ENCODE results near the gene TRAF3. TPM values are rescaled to one million over a fixed set of nuclear protein-coding genes. Genes with fewer than 3 reads are reported as not detected.

Gene TRAF3
- total RNA-seq, 1 donor from 2014 or later, result 35.3 TPM

- no peak for TF ChIP-seq CTCF (IDR thresholded peaks at IDR 0.05; ENCODE audit: insufficient read depth, low read length, severe bottlenecking)
- no peak for FAIRE-seq
- H3K36me3 ChIP-seq (ENCODE audit: control insufficient read depth, insufficient read depth, low read length), result no peaks in the 10 kb centered on the region
- no peak overlapping the region for H3K4me3 ChIP-seq (ENCODE audit: low read depth, low read length)
- no peak for DNase-seq (ENCODE audit: low read depth)
- no peaks in the 10 kb centered on the region for H3K27me3 ChIP-seq (ENCODE audit: control insufficient read depth, insufficient read depth, low read length)
Measured at GRCh38 chr14:102796661-102797190, 19.5 kb downstream of the TRAF3 start.

- TF ChIP-seq CTCF (IDR thresholded peaks at IDR 0.05; ENCODE audit: insufficient read depth, low read length, severe bottlenecking), result no peak
- FAIRE-seq (no peak), DNase-seq (ENCODE audit: low read depth) (no peak)
- no peaks in the 10 kb centered on the region for H3K36me3 ChIP-seq (ENCODE audit: control insufficient read depth, insufficient read depth, low read length)
- H3K4me3 ChIP-seq (ENCODE audit: low read depth, low read length), result no peak overlapping the region
- no peaks in the 10 kb centered on the region for H3K27me3 ChIP-seq (ENCODE audit: control insufficient read depth, insufficient read depth, low read length)
Measured at GRCh38 chr14:102798926-102799325, 21.7 kb downstream of the TRAF3 start.

GRCh38 chr14:102799684-102800562, 22.7 kb downstream of the TRAF3 start:
- DNase-seq (ENCODE audit: low read depth) (no peak), FAIRE-seq (no peak)
- no peak for TF ChIP-seq CTCF (IDR thresholded peaks at IDR 0.05; ENCODE audit: insufficient read depth, low read length, severe bottlenecking)
- Histone ChIP-seq H3K36me3 (ENCODE audit: control insufficient read depth, insufficient read depth, low read length) (no peaks in the 10 kb centered on the region), H3K27me3 (ENCODE audit: control insufficient read depth, insufficient read depth, low read length) (no peaks in the 10 kb centered on the region), H3K4me3 (ENCODE audit: low read depth, low read length) (no peak overlapping the region)

- TF ChIP-seq CTCF (IDR thresholded peaks at IDR 0.05; ENCODE audit: insufficient read depth, low read length, severe bottlenecking), result no peak
- Histone ChIP-seq H3K27me3 (ENCODE audit: control insufficient read depth, insufficient read depth, low read length) (no peaks in the 10 kb centered on the region), H3K36me3 (ENCODE audit: control insufficient read depth, insufficient read depth, low read length) (no peaks in the 10 kb centered on the region), H3K4me3 (ENCODE audit: low read depth, low read length) (no peak overlapping the region)
- DNase-seq (ENCODE audit: low read depth) (no peak), FAIRE-seq (no peak)
Measured at GRCh38 chr14:102802834-102803523, 25.7 kb downstream of the TRAF3 start.

GRCh38 chr14:102804858-102805257, 27.6 kb downstream of the TRAF3 start:
- no peak for DNase-seq (ENCODE audit: low read depth)
- Histone ChIP-seq H3K27me3 (ENCODE audit: control insufficient read depth, insufficient read depth, low read length) (no peaks in the 10 kb centered on the region), H3K4me3 (ENCODE audit: low read depth, low read length) (no peak overlapping the region), H3K36me3 (ENCODE audit: control insufficient read depth, insufficient read depth, low read length) (no peaks in the 10 kb centered on the region)
- FAIRE-seq, result no peak
- no peak for TF ChIP-seq CTCF (IDR thresholded peaks at IDR 0.05; ENCODE audit: insufficient read depth, low read length, severe bottlenecking)
